OCI-LY3 (cell line): Measurements from ENCODE around the gene HSPA12B.

Source experiments
- EZH2phosphoT487 ChIP-seq: fragments of 200-600 bp; shearing (Covaris generic); IDR thresholded peaks from 2 replicates; pipeline ENCODE4 v1.6.1; 2018; ENCODE audit warnings: antibody characterized with exemption, mixed run types, low read depth
- TF ChIP-seq, protein P1 (sequence below): fragments of 200-600, 300-600 bp; sonication (generic); IDR thresholded peaks from 2 replicates; pipeline ENCODE4 v1.5.1; 2014; ENCODE audit warnings: antibody characterized with exemption, low read length, low read depth

GRCh38 chr20:3698591-3699001 lies 33.9 kb upstream of the HSPA12B start:
- TF ChIP-seq, protein P1, sequence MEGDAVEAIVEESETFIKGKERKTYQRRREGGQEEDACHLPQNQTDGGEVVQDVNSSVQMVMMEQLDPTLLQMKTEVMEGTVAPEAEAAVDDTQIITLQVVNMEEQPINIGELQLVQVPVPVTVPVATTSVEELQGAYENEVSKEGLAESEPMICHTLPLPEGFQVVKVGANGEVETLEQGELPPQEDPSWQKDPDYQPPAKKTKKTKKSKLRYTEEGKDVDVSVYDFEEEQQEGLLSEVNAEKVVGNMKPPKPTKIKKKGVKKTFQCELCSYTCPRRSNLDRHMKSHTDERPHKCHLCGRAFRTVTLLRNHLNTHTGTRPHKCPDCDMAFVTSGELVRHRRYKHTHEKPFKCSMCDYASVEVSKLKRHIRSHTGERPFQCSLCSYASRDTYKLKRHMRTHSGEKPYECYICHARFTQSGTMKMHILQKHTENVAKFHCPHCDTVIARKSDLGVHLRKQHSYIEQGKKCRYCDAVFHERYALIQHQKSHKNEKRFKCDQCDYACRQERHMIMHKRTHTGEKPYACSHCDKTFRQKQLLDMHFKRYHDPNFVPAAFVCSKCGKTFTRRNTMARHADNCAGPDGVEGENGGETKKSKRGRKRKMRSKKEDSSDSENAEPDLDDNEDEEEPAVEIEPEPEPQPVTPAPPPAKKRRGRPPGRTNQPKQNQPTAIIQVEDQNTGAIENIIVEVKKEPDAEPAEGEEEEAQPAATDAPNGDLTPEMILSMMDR = no peak
- TF ChIP-seq EZH2phosphoT487 = no peak
